Measurements from ENCODE around the gene SPNS3.

SPNS3 gene, protein sequence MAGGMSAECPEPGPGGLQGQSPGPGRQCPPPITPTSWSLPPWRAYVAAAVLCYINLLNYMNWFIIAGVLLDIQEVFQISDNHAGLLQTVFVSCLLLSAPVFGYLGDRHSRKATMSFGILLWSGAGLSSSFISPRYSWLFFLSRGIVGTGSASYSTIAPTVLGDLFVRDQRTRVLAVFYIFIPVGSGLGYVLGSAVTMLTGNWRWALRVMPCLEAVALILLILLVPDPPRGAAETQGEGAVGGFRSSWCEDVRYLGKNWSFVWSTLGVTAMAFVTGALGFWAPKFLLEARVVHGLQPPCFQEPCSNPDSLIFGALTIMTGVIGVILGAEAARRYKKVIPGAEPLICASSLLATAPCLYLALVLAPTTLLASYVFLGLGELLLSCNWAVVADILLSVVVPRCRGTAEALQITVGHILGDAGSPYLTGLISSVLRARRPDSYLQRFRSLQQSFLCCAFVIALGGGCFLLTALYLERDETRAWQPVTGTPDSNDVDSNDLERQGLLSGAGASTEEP

DNA sequence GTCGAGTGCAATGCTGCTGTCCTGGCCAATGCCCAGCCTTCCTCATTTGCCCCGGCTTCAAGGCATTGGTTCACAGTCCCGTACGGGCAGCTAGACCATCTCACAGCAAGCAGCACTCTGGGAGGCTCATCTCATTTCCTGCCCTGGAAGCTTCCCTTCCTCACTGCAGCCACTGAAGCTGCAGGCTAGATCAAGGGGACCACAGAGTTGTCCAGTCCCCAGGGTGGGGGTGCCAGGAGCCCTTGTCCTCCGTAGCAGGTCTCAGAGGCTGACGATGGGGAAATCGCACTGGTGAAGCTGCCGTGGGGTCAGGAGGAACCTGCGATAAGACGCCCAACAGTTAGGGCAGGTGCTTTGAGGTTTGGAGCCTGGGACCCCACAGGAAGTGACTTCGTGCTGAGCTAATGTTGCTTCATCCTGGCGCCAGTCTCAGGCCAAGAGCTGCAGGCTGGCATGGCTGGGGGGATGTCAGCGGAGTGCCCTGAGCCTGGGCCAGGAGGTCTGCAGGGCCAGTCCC is at the start of gene SPNS3:
SPNS3 (plus strand) TSS at position 426 of the 517 bp plus-strand sequence; CDS start at position 454, 28 bp downstream.
- peaks cover 69% of the 10 kb centered on the region for H3K4me1 ChIP-seq (ENCODE audit: control insufficient read depth, low read length)
- no peaks in the 10 kb centered on the region for H3K27me3 ChIP-seq (ENCODE audit: control insufficient read depth, low read length)
- peaks cover 21% of the 10 kb centered on the region for H3F3A ChIP-seq (ENCODE audit: control insufficient read depth, insufficient read depth)
- H3K27ac ChIP-seq (ENCODE audit: low read depth, low read length) = peak within 1 kb of the TSS; percentile 79
- no peaks in the 10 kb centered on the region for H3K9me3 ChIP-seq (ENCODE audit: control insufficient read depth, insufficient read depth, low read length)
- H3K4me3 ChIP-seq (ENCODE audit: low read length) = peak within 1 kb of the TSS; percentile 72
- TF ChIP-seq, protein P1, sequence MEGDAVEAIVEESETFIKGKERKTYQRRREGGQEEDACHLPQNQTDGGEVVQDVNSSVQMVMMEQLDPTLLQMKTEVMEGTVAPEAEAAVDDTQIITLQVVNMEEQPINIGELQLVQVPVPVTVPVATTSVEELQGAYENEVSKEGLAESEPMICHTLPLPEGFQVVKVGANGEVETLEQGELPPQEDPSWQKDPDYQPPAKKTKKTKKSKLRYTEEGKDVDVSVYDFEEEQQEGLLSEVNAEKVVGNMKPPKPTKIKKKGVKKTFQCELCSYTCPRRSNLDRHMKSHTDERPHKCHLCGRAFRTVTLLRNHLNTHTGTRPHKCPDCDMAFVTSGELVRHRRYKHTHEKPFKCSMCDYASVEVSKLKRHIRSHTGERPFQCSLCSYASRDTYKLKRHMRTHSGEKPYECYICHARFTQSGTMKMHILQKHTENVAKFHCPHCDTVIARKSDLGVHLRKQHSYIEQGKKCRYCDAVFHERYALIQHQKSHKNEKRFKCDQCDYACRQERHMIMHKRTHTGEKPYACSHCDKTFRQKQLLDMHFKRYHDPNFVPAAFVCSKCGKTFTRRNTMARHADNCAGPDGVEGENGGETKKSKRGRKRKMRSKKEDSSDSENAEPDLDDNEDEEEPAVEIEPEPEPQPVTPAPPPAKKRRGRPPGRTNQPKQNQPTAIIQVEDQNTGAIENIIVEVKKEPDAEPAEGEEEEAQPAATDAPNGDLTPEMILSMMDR (IDR thresholded peaks at IDR 0.05; ENCODE audit: low read depth, low read length, poor library complexity, severe bottlenecking) = no peak
- TF ChIP-seq EZH2phosphoT487 (IDR thresholded peaks at IDR 0.05; ENCODE audit: borderline replicate concordance, low read length) = no peak
- H4K20me1 ChIP-seq (ENCODE audit: control insufficient read depth, insufficient read depth, low read depth, low read length) = no peaks in the 10 kb centered on the region
- H3K36me3 ChIP-seq (ENCODE audit: control insufficient read depth, low read length) = no peaks in the 10 kb centered on the region
- H3K9me2 ChIP-seq (replicated peaks; ENCODE audit: control insufficient read depth, low read length) = no peaks in the 10 kb centered on the region
- H3K4me2 ChIP-seq (ENCODE audit: low read length) = peak within 1 kb of the TSS; percentile 93
- H3K79me2 ChIP-seq (ENCODE audit: control insufficient read depth, low read length) = peaks cover 5% of the 10 kb centered on the region; the same call in 1 of the 2 replicates

DNA sequence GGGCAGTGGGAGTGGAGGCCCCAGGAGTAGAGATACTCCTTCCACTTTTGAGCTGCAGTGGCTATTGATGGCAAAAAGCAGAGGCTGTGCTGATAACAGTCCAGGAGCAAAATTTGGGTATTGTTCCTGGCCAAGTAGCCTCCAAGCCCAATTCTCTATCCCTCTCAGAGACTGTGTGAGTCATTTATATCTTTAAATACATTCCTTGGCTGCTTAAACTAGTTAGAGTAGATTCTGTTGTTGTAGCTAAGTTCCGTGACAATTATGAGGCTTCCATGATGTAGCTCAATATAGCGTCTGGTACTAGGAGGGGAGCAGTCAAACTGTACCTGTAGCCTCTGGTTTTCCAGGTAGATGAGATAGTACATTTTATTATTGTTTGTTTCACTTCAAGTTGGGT is 47.3 kb upstream of the SPNS3 start:
- Histone ChIP-seq H3K27me3 (ENCODE audit: control insufficient read depth, low read length) (no peaks in the 10 kb centered on the region), H3K4me2 (ENCODE audit: low read length) (no peak overlapping the region), H3K9me2 (replicated peaks; ENCODE audit: control insufficient read depth, low read length) (no peaks in the 10 kb centered on the region), H3K4me1 (ENCODE audit: control insufficient read depth, low read length) (peaks cover 40% of the 10 kb centered on the region), H3K79me2 (ENCODE audit: control insufficient read depth, low read length) (no peaks in the 10 kb centered on the region), H3K27ac (ENCODE audit: low read depth, low read length) (no peak overlapping the region), H3K9me3 (ENCODE audit: control insufficient read depth, insufficient read depth, low read length) (no peaks in the 10 kb centered on the region), H3F3A (ENCODE audit: control insufficient read depth, insufficient read depth) (peaks cover 18% of the 10 kb centered on the region), H3K36me3 (ENCODE audit: control insufficient read depth, low read length) (no peaks in the 10 kb centered on the region), H4K20me1 (ENCODE audit: control insufficient read depth, insufficient read depth, low read depth, low read length) (no peaks in the 10 kb centered on the region), H3K4me3 (ENCODE audit: low read length) (no peak overlapping the region)
- TF ChIP-seq, protein P1 (IDR thresholded peaks at IDR 0.05; ENCODE audit: low read depth, low read length, poor library complexity, severe bottlenecking) = no peak

DNA sequence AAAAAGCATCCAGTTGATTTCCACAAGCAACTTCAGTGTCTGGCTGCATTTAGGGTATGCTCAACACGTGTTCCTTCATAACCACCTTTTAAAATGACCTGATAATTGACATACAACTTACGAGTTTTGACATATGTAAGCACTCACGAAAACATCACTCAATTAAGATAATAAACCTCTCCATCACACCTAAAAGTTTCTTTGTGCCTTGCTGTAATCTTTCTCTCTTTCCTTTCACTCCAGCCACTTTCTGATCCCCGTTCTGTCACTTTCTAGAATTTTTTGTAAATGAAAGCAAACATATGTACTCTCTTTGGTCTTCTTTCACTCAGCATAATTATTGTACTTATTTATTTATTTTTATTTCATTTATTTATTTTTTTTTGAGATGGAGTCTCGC is 46.6 kb upstream of the SPNS3 start:
- Histone ChIP-seq H3K36me3 (ENCODE audit: control insufficient read depth, low read length) (no peaks in the 10 kb centered on the region), H4K20me1 (ENCODE audit: control insufficient read depth, insufficient read depth, low read depth, low read length) (no peaks in the 10 kb centered on the region), H3K27me3 (ENCODE audit: control insufficient read depth, low read length) (no peaks in the 10 kb centered on the region), H3K9me3 (ENCODE audit: control insufficient read depth, insufficient read depth, low read length) (no peaks in the 10 kb centered on the region), H3K4me1 (ENCODE audit: control insufficient read depth, low read length) (peaks cover 40% of the 10 kb centered on the region), H3K27ac (ENCODE audit: low read depth, low read length) (no peak overlapping the region), H3F3A (ENCODE audit: control insufficient read depth, insufficient read depth) (peaks cover 15% of the 10 kb centered on the region), H3K9me2 (replicated peaks; ENCODE audit: control insufficient read depth, low read length) (no peaks in the 10 kb centered on the region), H3K4me2 (ENCODE audit: low read length) (no peak overlapping the region), H3K79me2 (ENCODE audit: control insufficient read depth, low read length) (no peaks in the 10 kb centered on the region), H3K4me3 (ENCODE audit: low read length) (no peak overlapping the region)
- TF ChIP-seq EZH2phosphoT487 (IDR thresholded peaks at IDR 0.05; ENCODE audit: borderline replicate concordance, low read length) = no peak
- TF ChIP-seq, protein P1 (IDR thresholded peaks at IDR 0.05; ENCODE audit: low read depth, low read length, poor library complexity, severe bottlenecking) = no peak

Data from DOHH2 (cell line).